B cell (primary cell): ENCODE data around the gene PKMYT1. TPM values are rescaled to one million over a fixed set of nuclear protein-coding genes. Genes with fewer than 3 reads are reported as not detected.

Source experiments
- ATAC-seq: fragments of 200-7000 bp; cut with Tn5 transposase; one replicate; pipeline ENCODE4 v1.10.0; 2021; ENCODE audit warnings: low read depth, mild to moderate bottlenecking, moderate number of reproducible peaks, moderate library complexity
- CTCF ChIA-PET: fragments of 350-600 bp; sonication (Branson Sonifier 250); formaldehyde crosslinking; loops from one replicate; lab custom pipeline; 2021; ENCODE audit warnings: antibody characterized with exemption, inconsistent platforms; lab: Charles Lee
- POLR2A ChIA-PET: fragments of 350-600 bp; sonication (Branson Sonifier 250); formaldehyde crosslinking; loops from one replicate; lab custom pipeline; 2021; ENCODE audit warnings: antibody characterized with exemption; lab: Charles Lee
- DNase-seq: peaks from one replicate; pipeline ENCODE4 v3.0.0; 2013
- H2AFZ ChIP-seq: 2 replicates; pipeline ENCODE4 v1.6.1; 2012; ENCODE audit warnings: mild to moderate bottlenecking, low read depth, low read length; ENCODE audit not compliant: insufficient read depth, poor library complexity, severe bottlenecking
- H3K27ac ChIP-seq, 2 donors: 1 replicate in 1 of 2; 2 replicates in 1 of 2; pipeline ENCODE4 v1.5.1; 2012 to 2013; ENCODE audit warnings: low read length in 2 of 2, mild to moderate bottlenecking in 2 of 2, moderate library complexity in 1 of 2
- H3K27me3 ChIP-seq, 4 experiments: fragments of 200-600 bp in 1 of 4; sonication (generic) in 1 of 4; replicated peaks in 1 of 4; 1 replicate in 2 of 4; 2 replicates in 2 of 4; pipeline versions ENCODE4 v1.6.1 to v1.7.0; 2013 to 2016; ENCODE audit warnings: low read length in 3 of 4, mild to moderate bottlenecking in 2 of 4, mixed read lengths in 1 of 4, moderate library complexity in 1 of 4; ENCODE audit not compliant: insufficient read depth in 4 of 4, control insufficient read depth in 3 of 4; ENCODE audit errors: control extremely low read depth in 1 of 4
- H3K36me3 ChIP-seq, 2 experiments: replicated peaks in 1 of 2; 1 replicate in 1 of 2; 2 replicates in 1 of 2; pipeline versions ENCODE4 v1.6.1 to v1.7.1; 2013; ENCODE audit warnings: low read length in 1 of 2; ENCODE audit not compliant: insufficient read depth in 2 of 2, control insufficient read depth in 1 of 2; ENCODE audit errors: control extremely low read depth in 1 of 2, extremely low read depth in 1 of 2
- H3K4me1 ChIP-seq, 2 donors: fragments of 200-600 bp in 1 of 2; sonication (generic) in 1 of 2; 1 replicate in 1 of 2; 2 replicates in 1 of 2; pipeline versions ENCODE4 v1.5.1 to v1.6.1; 2013 to 2017; ENCODE audit warnings: low read length in 2 of 2; ENCODE audit not compliant: control insufficient read depth in 2 of 2, insufficient read depth in 2 of 2
- H3K4me2 ChIP-seq: replicated peaks from 2 replicates; pipeline ENCODE3; 2012; ENCODE audit warnings: mild to moderate bottlenecking, low read depth, low read length; ENCODE audit not compliant: poor library complexity, severe bottlenecking
- H3K4me3 ChIP-seq, 5 experiments: fragments of 200-600 bp in 1 of 5; sonication (generic) in 1 of 5; 1 replicate in 3 of 5; 2 replicates in 2 of 5; pipeline versions ENCODE4 v1.5.1 to v1.7.0; 2011 to 2016; ENCODE audit warnings: low read length in 4 of 5, mild to moderate bottlenecking in 4 of 5, low read depth in 2 of 5, control low read depth in 1 of 5, moderate library complexity in 1 of 5; ENCODE audit not compliant: insufficient read depth in 1 of 5; ENCODE audit errors: control extremely low read depth in 1 of 5, extremely low read depth in 1 of 5
- H3K79me2 ChIP-seq: fragments of 200-600 bp; sonication (generic); one replicate; pipeline ENCODE4 v1.6.0; 2016; ENCODE audit warnings: low read length; ENCODE audit not compliant: control insufficient read depth, insufficient read depth
- H3K9ac ChIP-seq: fragments of 200-600 bp; sonication (generic); 2 replicates; pipeline ENCODE4 v1.6.1; 2017; ENCODE audit warnings: mild to moderate bottlenecking, low read length, moderate library complexity
- H3K9me3 ChIP-seq, 3 donors: one replicate each; pipeline versions ENCODE4 v1.6.1 to v1.7.1; 2013; ENCODE audit warnings: low read length in 2 of 3; ENCODE audit not compliant: control insufficient read depth in 2 of 3, insufficient read depth in 1 of 3; ENCODE audit errors: control extremely low read depth in 1 of 3
- H4K20me1 ChIP-seq: 2 replicates; pipeline ENCODE4 v1.6.0; 2012; ENCODE audit warnings: mild to moderate bottlenecking, low read length; ENCODE audit not compliant: insufficient read depth, control insufficient read depth, poor library complexity, severe bottlenecking
- H3K27ac Mint-ChIP-seq: one replicate; pipeline ENCODE4 v1.8.0; 2021; ENCODE audit warnings: mixed read lengths
- H3K27me3 Mint-ChIP-seq: one replicate; pipeline ENCODE4 v1.8.0; 2021; ENCODE audit warnings: mixed read lengths
- H3K4me1 Mint-ChIP-seq: one replicate; pipeline ENCODE4 v1.8.0; 2021; ENCODE audit warnings: mixed read lengths
- H3K4me3 Mint-ChIP-seq: one replicate; pipeline ENCODE4 v1.8.0; 2021; ENCODE audit warnings: mixed read lengths
- H3K9me3 Mint-ChIP-seq: one replicate; pipeline ENCODE4 v1.8.0; 2022; ENCODE audit warnings: mixed read lengths; ENCODE audit not compliant: insufficient read depth
- EZH2 ChIP-seq: IDR thresholded peaks from 2 replicates; pipeline ENCODE4 v1.6.1; 2012; ENCODE audit warnings: borderline replicate concordance, low read depth, mild to moderate bottlenecking, moderate library complexity, low read length; ENCODE audit not compliant: insufficient read depth, poor library complexity, severe bottlenecking
- WGBS: methylation state at CpG from one replicate; pipeline ENCODE4 v1.1.5; 2013; ENCODE audit warnings: missing lambda C conversion rate; ENCODE audit not compliant: insufficient coverage; 5-methylcytosine and 5-hydroxymethylcytosine counted together
- intact Hi-C: fragments of 100-400 bp; cut with micrococcal nuclease; formaldehyde crosslinking; loops from one replicate; pipeline ENCODE4 v1.10.0; 2022
- polyA plus RNA-seq: library from polyadenylated mRNA; depleted of rRNA; stranded (reverse); fragments of >200 nt; gene quantifications from 2 replicates; pipeline ENCODE4 v1.2.3, GENCODE V29; 2012
- total RNA-seq, 2 donors: library from RNA; stranded (reverse); fragments of 120-200 nt in 1 of 2; gene quantifications; 1 replicate in 1 of 2; 2 replicates in 1 of 2; pipeline versions ENCODE4 v1.2.3 to v1.2.4, GENCODE V29; 2013 to 2022
- TF ChIP-seq, protein P1 (sequence below): fragments of 200-600 bp; IDR thresholded peaks from one replicate; pipeline ENCODE4 v1.8.0; 2022; ENCODE audit warnings: antibody characterized with exemption, mild to moderate bottlenecking

The PKMYT1 gene
- total and polyA plus RNA-seq, 2 donors (not counting 1 experiment from before 2014, with no cell fraction given), result 0.67 to 2.6 TPM

DNA sequence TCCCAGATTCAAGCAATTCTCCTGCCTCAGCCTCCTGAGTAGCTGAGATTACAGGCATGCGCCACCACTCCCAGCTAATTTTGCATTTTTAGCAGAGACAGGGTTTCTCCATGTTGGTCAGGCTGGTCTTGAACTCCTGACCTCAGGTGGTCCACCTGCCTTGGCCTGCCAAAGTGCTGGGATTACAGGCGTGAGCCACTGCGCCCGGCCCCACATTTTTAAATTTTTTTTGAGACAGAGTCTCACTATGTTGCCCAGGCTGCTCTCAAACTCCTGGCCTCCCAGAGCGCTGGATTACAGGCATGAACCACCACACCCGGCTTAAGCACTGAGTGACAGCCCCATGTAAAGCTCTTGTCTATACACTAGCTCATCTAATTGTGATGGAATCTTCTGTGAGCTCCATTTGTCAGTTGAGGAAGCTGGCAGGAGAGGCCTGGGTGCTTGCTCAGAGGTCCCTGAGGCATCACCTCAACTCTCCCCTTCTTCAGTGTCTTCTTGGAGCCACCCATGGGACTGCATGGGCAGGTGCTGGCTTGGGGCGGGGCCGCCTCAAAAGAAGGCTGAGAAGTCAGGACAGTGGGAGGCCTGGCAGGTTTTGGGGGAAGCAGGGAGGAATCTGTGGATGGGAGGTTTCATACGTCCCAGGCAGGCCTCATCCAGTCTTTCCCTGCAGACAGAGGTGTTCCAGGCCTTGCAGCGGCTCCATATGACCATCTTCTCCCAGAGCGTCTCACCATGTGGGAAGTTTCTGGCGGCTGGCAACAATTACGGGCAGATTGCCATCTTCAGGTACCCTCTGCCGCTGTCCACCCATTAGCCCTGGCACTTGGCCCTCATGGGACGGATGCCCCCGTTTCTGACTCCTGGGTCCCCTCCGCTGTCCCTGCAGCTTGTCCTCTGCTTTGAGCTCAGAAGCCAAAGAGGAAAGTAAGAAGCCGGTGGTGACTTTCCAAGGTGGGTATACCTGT lies 45.1 kb upstream of the PKMYT1 start:
- peaks cover 13% of the 10 kb centered on the region for H3K27me3 Mint-ChIP-seq
- Histone ChIP-seq H4K20me1 (peaks cover 34% of the 10 kb centered on the region), H3K4me3 (no peak overlapping the region), H2AFZ (no peak overlapping the region), H3K36me3 (peaks cover 0 to 18% of the 10 kb centered on the region in 2 experiments), H3K9ac (no peak overlapping the region), H3K4me2 (no peak overlapping the region), H3K4me1 (peaks cover 55 to 65% of the 10 kb centered on the region in 2 donors), H3K27me3 (peaks cover 0 to 19% (median 10%) of the 10 kb centered on the region in 4 experiments), H3K27ac (no peak overlapping the region), H3K9me3 (peaks cover 0 to 6% (median 0%) of the 10 kb centered on the region in 3 donors), H3K79me2 (peaks cover 15% of the 10 kb centered on the region)
- 98% methylated on average over 17 of the region's 18 CpGs for WGBS
- ATAC-seq (no peak), DNase-seq (no peak)
- intact Hi-C loops, result loop anchor here (10.0 kb wide), 2 partner anchors 259 to 1721 kb away; partner anchors contain the start of genes UBE2I and ZNF263
- H3K4me1 Mint-ChIP-seq, result peaks cover 52% of the 10 kb centered on the region
- H3K4me3 Mint-ChIP-seq, result no peak overlapping the region
- no peak overlapping the region for H3K27ac Mint-ChIP-seq
- ChIA-PET POLR2A (interaction anchor here (0.5 to 0.8 kb wide), 4 partner anchors 34 to 594 kb away, joined by 3 to 6 read pairs (median 4); partner anchors contain the start of gene IL32), CTCF (interaction anchor here (0.9 to 6.9 kb wide), 7 partner anchors 8 to 128 kb away, joined by 3 to 213 read pairs (median 8); no protein-coding TSS in a partner anchor)
- no peak for TF ChIP-seq EZH2
- TF ChIP-seq, protein P1, sequence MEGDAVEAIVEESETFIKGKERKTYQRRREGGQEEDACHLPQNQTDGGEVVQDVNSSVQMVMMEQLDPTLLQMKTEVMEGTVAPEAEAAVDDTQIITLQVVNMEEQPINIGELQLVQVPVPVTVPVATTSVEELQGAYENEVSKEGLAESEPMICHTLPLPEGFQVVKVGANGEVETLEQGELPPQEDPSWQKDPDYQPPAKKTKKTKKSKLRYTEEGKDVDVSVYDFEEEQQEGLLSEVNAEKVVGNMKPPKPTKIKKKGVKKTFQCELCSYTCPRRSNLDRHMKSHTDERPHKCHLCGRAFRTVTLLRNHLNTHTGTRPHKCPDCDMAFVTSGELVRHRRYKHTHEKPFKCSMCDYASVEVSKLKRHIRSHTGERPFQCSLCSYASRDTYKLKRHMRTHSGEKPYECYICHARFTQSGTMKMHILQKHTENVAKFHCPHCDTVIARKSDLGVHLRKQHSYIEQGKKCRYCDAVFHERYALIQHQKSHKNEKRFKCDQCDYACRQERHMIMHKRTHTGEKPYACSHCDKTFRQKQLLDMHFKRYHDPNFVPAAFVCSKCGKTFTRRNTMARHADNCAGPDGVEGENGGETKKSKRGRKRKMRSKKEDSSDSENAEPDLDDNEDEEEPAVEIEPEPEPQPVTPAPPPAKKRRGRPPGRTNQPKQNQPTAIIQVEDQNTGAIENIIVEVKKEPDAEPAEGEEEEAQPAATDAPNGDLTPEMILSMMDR, result no peak
- no peaks in the 10 kb centered on the region for H3K9me3 Mint-ChIP-seq
